HG02884 (cell line): ENCODE results near the gene KRR1.
A peak's percentile ranks its signal among the peaks of the same experiment; 100 is the strongest.
"Not testable (repeated sequence)": the region's sequence is repeated elsewhere in the genome, so short reads cannot be mapped to it uniquely, and the experiment has no call there.

Experiments
- ATAC-seq: cut with Tn5 transposase; IDR thresholded peaks from one replicate; pipeline ENCODE4 v1.9.1; 2021; ENCODE audit warnings: mild to moderate bottlenecking, moderate library complexity; ENCODE audit not compliant: unreplicated experiment

KRR1 gene

GRCh38 chr12:75526655-75527511 is 15.5 kb upstream of the KRR1 start:
- ATAC-seq: peak; percentile 98

- ATAC-seq: no peak
Measured at GRCh38 chr12:75525263-75525662, 13.9 kb upstream of the KRR1 start.

GRCh38 chr12:75522124-75522523 is 10.7 kb upstream of the KRR1 start:
- not testable (repeated sequence) for ATAC-seq

- not testable (repeated sequence) for ATAC-seq
Measured at GRCh38 chr12:75521224-75521623, 9.8 kb upstream of the KRR1 start.

GRCh38 chr12:75509621-75510020 is 1.8 kb downstream of the KRR1 start:
- no peak for ATAC-seq

GRCh38 chr12:75508159-75508558 is 3.2 kb downstream of the KRR1 start:
- no peak for ATAC-seq

GRCh38 chr12:75507086-75507485 is 4.3 kb downstream of the KRR1 start:
- no peak for ATAC-seq

- no peak for ATAC-seq
Measured at GRCh38 chr12:75505706-75506312, 5.6 kb downstream of the KRR1 start.

- ATAC-seq: no peak
Measured at GRCh38 chr12:75503866-75504265, 7.5 kb downstream of the KRR1 start.

- ATAC-seq: no peak
Measured at GRCh38 chr12:75503459-75503858, 8.0 kb downstream of the KRR1 start.

- no peak for ATAC-seq
Measured at GRCh38 chr12:75491169-75491568, 20.2 kb downstream of the KRR1 start.

- peak; percentile 69 for ATAC-seq
Measured at GRCh38 chr12:75489613-75490210, 21.7 kb downstream of the KRR1 start.

GRCh38 chr12:75489187-75489586 is 22.2 kb downstream of the KRR1 start:
- ATAC-seq: no peak

GRCh38 chr12:75488553-75488952 is 22.9 kb downstream of the KRR1 start:
- no peak for ATAC-seq

- ATAC-seq: no peak
Measured at GRCh38 chr12:75487308-75487707, 24.1 kb downstream of the KRR1 start.

GRCh38 chr12:75484450-75484849 is 27.0 kb downstream of the KRR1 start:
- not testable (repeated sequence) for ATAC-seq

- ATAC-seq: no peak
Measured at GRCh38 chr12:75483431-75483830, 28.0 kb downstream of the KRR1 start.

- no peak for ATAC-seq
Measured at GRCh38 chr12:75482646-75483045, 28.8 kb downstream of the KRR1 start.

- ATAC-seq: no peak
Measured at GRCh38 chr12:75481774-75482173, 29.6 kb downstream of the KRR1 start.

GRCh38 chr12:75481013-75481705 is 30.2 kb downstream of the KRR1 start:
- ATAC-seq: peak; percentile 18

GRCh38 chr12:75480469-75480949 is 30.9 kb downstream of the KRR1 start, which contains the start of gene GLIPR1:
GLIPR1 (plus strand) TSS chr12:75480755; CDS start chr12:75480881, 126 bp downstream.
- peak; percentile 82 for ATAC-seq
